ENCODE results near the gene PRSS37. TPM values are rescaled to one million over a fixed set of nuclear protein-coding genes. Genes with fewer than 3 reads are reported as not detected.
A peak's percentile ranks its signal among the peaks of the same experiment; 100 is the strongest.

PRSS37 gene
- total and polyA plus RNA-seq, 2 experiments from 2014 or later: 0.12 TPM; not detected in 1

- no peak overlapping the region for H3K4me3 ChIP-seq
- peaks cover 4% of the 10 kb centered on the region for H3K36me3 ChIP-seq
- TF ChIP-seq CTCF (IDR thresholded peaks at IDR 0.05; ENCODE audit: low read depth, low read length): no peak
- no peaks in the 10 kb centered on the region for H3K4me1 ChIP-seq (ENCODE audit: low read depth)
- peak in 1 of 2 donors; percentile 9 for DNase-seq (ENCODE audit: low read depth in 1 of 2, low spot score in 1 of 2)
- H3K27me3 ChIP-seq: no peaks in the 10 kb centered on the region
- no peak overlapping the region for H3K27ac ChIP-seq
- no peaks in the 10 kb centered on the region for H3K9me3 ChIP-seq (ENCODE audit: low read depth)
Observed at GRCh38 chr7:141792526-141792925, 48.8 kb downstream of the PRSS37 start.

GRCh38 chr7:141789917-141790316, 51.4 kb downstream of the PRSS37 start, which contains the start of gene TAS2R5:
Gene TAS2R5, plus strand, starts transcription at chr7:141790217. Its CDS starts 145 bp downstream, at chr7:141790362.
- no peak within 1 kb of the TSS for H3K27ac ChIP-seq
- no peak within 1 kb of the TSS for H3K4me3 ChIP-seq
- no peaks in the 10 kb centered on the region for H3K4me1 ChIP-seq (ENCODE audit: low read depth)
- no peaks in the 10 kb centered on the region for H3K9me3 ChIP-seq (ENCODE audit: low read depth)
- DNase-seq (ENCODE audit: low read depth in 1 of 2, low spot score in 1 of 2): no peak
- H3K27me3 ChIP-seq: no peaks in the 10 kb centered on the region
- TF ChIP-seq CTCF (IDR thresholded peaks at IDR 0.05; ENCODE audit: low read depth, low read length): no peak
- peaks cover 4% of the 10 kb centered on the region for H3K36me3 ChIP-seq

GRCh38 chr7:141788296-141788695, 53.0 kb downstream of the PRSS37 start:
- Histone ChIP-seq H3K27me3 (no peaks in the 10 kb centered on the region), H3K36me3 (peaks cover 4% of the 10 kb centered on the region), H3K4me1 (ENCODE audit: low read depth) (no peaks in the 10 kb centered on the region), H3K27ac (no peak overlapping the region), H3K4me3 (no peak overlapping the region), H3K9me3 (ENCODE audit: low read depth) (no peaks in the 10 kb centered on the region)
- DNase-seq (ENCODE audit: low read depth in 1 of 2, low spot score in 1 of 2): no peak
- TF ChIP-seq CTCF (IDR thresholded peaks at IDR 0.05; ENCODE audit: low read depth, low read length): no peak

Other genes with a start within 250 kb of the PRSS37 start
- 8.5 and 15.5 TPM in 2 replicates for gene DENND11, start 139.3 kb downstream of the PRSS37 start, total RNA-seq
- gene DENND11, start 139.3 kb downstream of the PRSS37 start, polyA plus RNA-seq: 5.0 and 5.1 TPM in 2 replicates
- 0.07 and 0.09 TPM in 2 replicates for gene WEE2, start 133.1 kb downstream of the PRSS37 start, total RNA-seq
- gene WEE2, start 133.1 kb downstream of the PRSS37 start, polyA plus RNA-seq: not detected in 2 replicates
- 196 and 200 TPM in 2 replicates for gene SSBP1, start 103.1 kb downstream of the PRSS37 start, total RNA-seq
- 250 and 294 TPM in 2 replicates for gene SSBP1, start 103.1 kb downstream of the PRSS37 start, polyA plus RNA-seq
- gene TAS2R3, start 77.4 kb downstream of the PRSS37 start, total RNA-seq: 1.7 TPM in 1 of 2 replicates, not detected in the other
- gene TAS2R3, start 77.4 kb downstream of the PRSS37 start, polyA plus RNA-seq: not detected in 2 replicates
- 0.39 and 2.5 TPM in 2 replicates for gene TAS2R4, start 64.8 kb downstream of the PRSS37 start, total RNA-seq
- 0.07 and 0.22 TPM in 2 replicates for gene TAS2R4, start 64.8 kb downstream of the PRSS37 start, polyA plus RNA-seq
- gene TAS2R5, start 51.3 kb downstream of the PRSS37 start, total RNA-seq: 0.35 and 1.1 TPM in 2 replicates
- gene TAS2R5, start 51.3 kb downstream of the PRSS37 start, polyA plus RNA-seq: 0.12 and 1.2 TPM in 2 replicates
- gene OR9A4, start 74.9 kb upstream of the PRSS37 start, total RNA-seq: not detected in 2 replicates
- gene OR9A4, start 74.9 kb upstream of the PRSS37 start, polyA plus RNA-seq: not detected in 2 replicates
- gene CLEC5A, start 105.5 kb upstream of the PRSS37 start, total RNA-seq: not detected in 2 replicates
- gene CLEC5A, start 105.5 kb upstream of the PRSS37 start, polyA plus RNA-seq: not detected in 2 replicates
- not detected in 2 replicates for gene TAS2R38, start 132.3 kb upstream of the PRSS37 start, total RNA-seq
- not detected in 2 replicates for gene TAS2R38, start 132.3 kb upstream of the PRSS37 start, polyA plus RNA-seq
- 0.04 TPM in 1 of 2 replicates, not detected in the other for gene MGAM, start 154.4 kb upstream of the PRSS37 start, total RNA-seq
- gene MGAM, start 154.4 kb upstream of the PRSS37 start, polyA plus RNA-seq: 0.11 TPM in 1 of 2 replicates, not detected in the other

All from cardiac muscle cell (in vitro differentiated cells and primary cell).